K562 (cell line): ENCODE data around the gene CHD2. TPM values are rescaled to one million over a fixed set of nuclear protein-coding genes. Genes with fewer than 3 reads are reported as not detected.

Experiments used
- BRD9 ChIP-seq: fragments of 450-650 bp; IDR thresholded peaks from 2 replicates; pipeline ENCODE4 v1.6.1; 2018; ENCODE audit warnings: low read depth; ENCODE audit not compliant: partially characterized antibody
- HNRNPH1 ChIP-seq: fragments of 200-400 bp; formaldehyde crosslinking; optimal IDR thresholded peaks from 2 replicates; pipeline ENCODE3; 2017; ENCODE audit warnings: low read depth, mild to moderate bottlenecking, low read length, moderate library complexity
- RHOXF2B ChIP-seq: fragments of 250-450 bp; sonication (Bioruptor Pico); conservative IDR thresholded peaks from 2 replicates; pipeline ENCODE4 v1.5.1; 2021
- SIRT6 ChIP-seq: IDR thresholded peaks from one replicate; pipeline ENCODE4 v1.6.1; 2012; ENCODE audit warnings: low read depth, mild to moderate bottlenecking, control low read depth, inconsistent platforms, low read length, moderate library complexity
- SOX6 ChIP-seq: fragments of 450-650 bp; IDR thresholded peaks from 2 replicates; pipeline ENCODE4 v1.6.1; 2014; ENCODE audit warnings: mild to moderate bottlenecking
- SRSF7 ChIP-seq: fragments of 200-400 bp; formaldehyde crosslinking; optimal IDR thresholded peaks from 2 replicates; pipeline ENCODE3; 2017; ENCODE audit warnings: mild to moderate bottlenecking, low read depth, low read length
- ZBTB7A ChIP-seq: IDR thresholded peaks from 2 replicates; pipeline ENCODE4 v1.6.1; 2011; ENCODE audit warnings: low read depth, mild to moderate bottlenecking, low read length, moderate library complexity, borderline replicate concordance; ENCODE audit not compliant: control insufficient read depth
- ZKSCAN1 ChIP-seq: fragments of 150-350 bp; IDR thresholded peaks from 2 replicates; pipeline ENCODE4 v1.6.1; 2016; ENCODE audit warnings: low read depth, low read length
- ZNF133 ChIP-seq: fragments of 250-450 bp; sonication (Bioruptor Pico); IDR thresholded peaks from 2 replicates; pipeline ENCODE4 v1.4.0; 2020; ENCODE audit warnings: mild to moderate bottlenecking
- ZNF316 ChIP-seq: fragments of 450-650 bp; IDR thresholded peaks from 2 replicates; pipeline ENCODE4 v1.6.1; 2016
- polyA plus RNA-seq, 8 experiments: library from polyadenylated mRNA; depleted of rRNA in 4 of 8; stranded (reverse) in 5 of 8; unstranded in 3 of 8; fragments of >200 nt; fragmentation: Nextera tagmentation in 2 of 8; fragmentation: Illumina TruSeq in 1 of 8; extraction: Ambion mirVana in 2 of 8; extraction: Trizol in 1 of 8; gene quantifications; 2 replicates each; pipeline versions ENCODE4 v1.2.1 to v1.2.3, GENCODE V29; 2011 to 2014; ENCODE audit warnings: inconsistent platforms in 1 of 8, missing spikeins in 1 of 8
- total RNA-seq, 7 experiments: library from RNA; depleted of rRNA in 6 of 7; stranded (reverse); fragments of >200 nt in 6 of 7; fragmentation: Illumina TruSeq in 2 of 7; extraction: Trizol in 2 of 7; gene quantifications; 2 replicates each; pipeline versions ENCODE4 v1.2.1 to v1.2.3, GENCODE V29; 2011 to 2021; ENCODE audit warnings: low replicate concordance in 1 of 7
- TF ChIP-seq, protein P1 (sequence below): IDR thresholded peaks from 3 replicates; pipeline ENCODE4 v1.6.1; 2011; ENCODE audit warnings: borderline replicate concordance, mild to moderate bottlenecking, moderate library complexity; ENCODE audit not compliant: insufficient read length; ENCODE audit errors: extremely low read depth
- TF ChIP-seq, protein P2 (sequence below): fragments of 450-650 bp; IDR thresholded peaks from 2 replicates; pipeline ENCODE4 v1.6.1; 2016; ENCODE audit warnings: mild to moderate bottlenecking, moderate library complexity

The CHD2 gene
- total and polyA plus RNA-seq, 9 of the 15 experiments (the other 6 are each of a cell fraction or from before 2014, with no cell fraction given), result 38.9 to 70.8 (median 56.2) TPM

DNA sequence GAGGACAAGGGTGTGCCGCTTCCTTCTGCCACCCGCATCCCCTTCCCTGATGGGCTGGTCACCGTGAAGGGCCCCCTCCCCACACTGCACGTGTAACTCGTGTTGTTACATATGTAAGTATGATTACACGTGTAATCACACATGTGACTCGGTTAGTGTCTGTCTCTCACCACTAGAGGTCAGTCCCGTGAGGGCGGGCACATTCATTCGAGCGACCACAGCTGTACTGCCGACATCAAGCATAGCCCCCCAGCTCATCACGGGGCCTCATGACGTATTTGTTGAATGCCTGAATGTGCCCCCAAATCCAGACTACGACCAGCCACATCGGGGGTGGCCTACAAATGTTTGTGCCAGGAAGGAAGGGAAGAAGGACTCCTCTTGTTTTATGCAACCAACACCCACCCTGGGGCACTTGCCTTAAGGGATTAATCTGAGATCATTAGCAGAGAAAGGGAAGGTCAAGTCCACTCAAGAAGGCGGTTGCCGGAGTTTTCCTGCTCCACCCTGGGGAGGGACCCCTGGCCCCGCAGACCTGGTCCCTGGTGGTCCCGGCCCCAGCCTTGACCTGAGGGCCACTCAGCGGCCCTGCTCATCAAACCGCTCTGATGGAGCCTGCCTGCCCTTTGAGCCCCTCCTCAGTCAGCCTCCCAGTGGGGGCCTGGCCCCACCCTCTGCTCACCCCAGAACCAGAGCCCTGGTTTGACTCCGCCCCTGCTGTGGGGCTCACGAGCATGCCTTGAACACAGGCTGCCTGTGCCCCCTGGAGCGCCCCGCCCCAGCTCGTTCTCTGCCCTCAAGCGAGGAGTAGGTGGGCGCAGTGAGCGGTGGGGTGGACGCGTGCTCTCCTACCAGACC is 136.1 kb downstream of the CHD2 start (continued):
- TF ChIP-seq BRD9 (no peak), ZNF316 (no peak), SRSF7 (no peak), ZNF133 (CRISPR knock-in tag) (no peak), SOX6 (no peak), ZKSCAN1 (no peak), SIRT6 (no peak), HNRNPH1 (no peak), RHOXF2B (CRISPR knock-in tag) (no peak), ZBTB7A (peak; percentile 50; the same call in 1 of the 2 replicates)
- TF ChIP-seq, protein P1, sequence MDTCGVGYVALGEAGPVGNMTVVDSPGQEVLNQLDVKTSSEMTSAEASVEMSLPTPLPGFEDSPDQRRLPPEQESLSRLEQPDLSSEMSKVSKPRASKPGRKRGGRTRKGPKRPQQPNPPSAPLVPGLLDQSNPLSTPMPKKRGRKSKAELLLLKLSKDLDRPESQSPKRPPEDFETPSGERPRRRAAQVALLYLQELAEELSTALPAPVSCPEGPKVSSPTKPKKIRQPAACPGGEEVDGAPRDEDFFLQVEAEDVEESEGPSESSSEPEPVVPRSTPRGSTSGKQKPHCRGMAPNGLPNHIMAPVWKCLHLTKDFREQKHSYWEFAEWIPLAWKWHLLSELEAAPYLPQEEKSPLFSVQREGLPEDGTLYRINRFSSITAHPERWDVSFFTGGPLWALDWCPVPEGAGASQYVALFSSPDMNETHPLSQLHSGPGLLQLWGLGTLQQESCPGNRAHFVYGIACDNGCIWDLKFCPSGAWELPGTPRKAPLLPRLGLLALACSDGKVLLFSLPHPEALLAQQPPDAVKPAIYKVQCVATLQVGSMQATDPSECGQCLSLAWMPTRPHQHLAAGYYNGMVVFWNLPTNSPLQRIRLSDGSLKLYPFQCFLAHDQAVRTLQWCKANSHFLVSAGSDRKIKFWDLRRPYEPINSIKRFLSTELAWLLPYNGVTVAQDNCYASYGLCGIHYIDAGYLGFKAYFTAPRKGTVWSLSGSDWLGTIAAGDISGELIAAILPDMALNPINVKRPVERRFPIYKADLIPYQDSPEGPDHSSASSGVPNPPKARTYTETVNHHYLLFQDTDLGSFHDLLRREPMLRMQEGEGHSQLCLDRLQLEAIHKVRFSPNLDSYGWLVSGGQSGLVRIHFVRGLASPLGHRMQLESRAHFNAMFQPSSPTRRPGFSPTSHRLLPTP, result no peak
- TF ChIP-seq, protein P2, sequence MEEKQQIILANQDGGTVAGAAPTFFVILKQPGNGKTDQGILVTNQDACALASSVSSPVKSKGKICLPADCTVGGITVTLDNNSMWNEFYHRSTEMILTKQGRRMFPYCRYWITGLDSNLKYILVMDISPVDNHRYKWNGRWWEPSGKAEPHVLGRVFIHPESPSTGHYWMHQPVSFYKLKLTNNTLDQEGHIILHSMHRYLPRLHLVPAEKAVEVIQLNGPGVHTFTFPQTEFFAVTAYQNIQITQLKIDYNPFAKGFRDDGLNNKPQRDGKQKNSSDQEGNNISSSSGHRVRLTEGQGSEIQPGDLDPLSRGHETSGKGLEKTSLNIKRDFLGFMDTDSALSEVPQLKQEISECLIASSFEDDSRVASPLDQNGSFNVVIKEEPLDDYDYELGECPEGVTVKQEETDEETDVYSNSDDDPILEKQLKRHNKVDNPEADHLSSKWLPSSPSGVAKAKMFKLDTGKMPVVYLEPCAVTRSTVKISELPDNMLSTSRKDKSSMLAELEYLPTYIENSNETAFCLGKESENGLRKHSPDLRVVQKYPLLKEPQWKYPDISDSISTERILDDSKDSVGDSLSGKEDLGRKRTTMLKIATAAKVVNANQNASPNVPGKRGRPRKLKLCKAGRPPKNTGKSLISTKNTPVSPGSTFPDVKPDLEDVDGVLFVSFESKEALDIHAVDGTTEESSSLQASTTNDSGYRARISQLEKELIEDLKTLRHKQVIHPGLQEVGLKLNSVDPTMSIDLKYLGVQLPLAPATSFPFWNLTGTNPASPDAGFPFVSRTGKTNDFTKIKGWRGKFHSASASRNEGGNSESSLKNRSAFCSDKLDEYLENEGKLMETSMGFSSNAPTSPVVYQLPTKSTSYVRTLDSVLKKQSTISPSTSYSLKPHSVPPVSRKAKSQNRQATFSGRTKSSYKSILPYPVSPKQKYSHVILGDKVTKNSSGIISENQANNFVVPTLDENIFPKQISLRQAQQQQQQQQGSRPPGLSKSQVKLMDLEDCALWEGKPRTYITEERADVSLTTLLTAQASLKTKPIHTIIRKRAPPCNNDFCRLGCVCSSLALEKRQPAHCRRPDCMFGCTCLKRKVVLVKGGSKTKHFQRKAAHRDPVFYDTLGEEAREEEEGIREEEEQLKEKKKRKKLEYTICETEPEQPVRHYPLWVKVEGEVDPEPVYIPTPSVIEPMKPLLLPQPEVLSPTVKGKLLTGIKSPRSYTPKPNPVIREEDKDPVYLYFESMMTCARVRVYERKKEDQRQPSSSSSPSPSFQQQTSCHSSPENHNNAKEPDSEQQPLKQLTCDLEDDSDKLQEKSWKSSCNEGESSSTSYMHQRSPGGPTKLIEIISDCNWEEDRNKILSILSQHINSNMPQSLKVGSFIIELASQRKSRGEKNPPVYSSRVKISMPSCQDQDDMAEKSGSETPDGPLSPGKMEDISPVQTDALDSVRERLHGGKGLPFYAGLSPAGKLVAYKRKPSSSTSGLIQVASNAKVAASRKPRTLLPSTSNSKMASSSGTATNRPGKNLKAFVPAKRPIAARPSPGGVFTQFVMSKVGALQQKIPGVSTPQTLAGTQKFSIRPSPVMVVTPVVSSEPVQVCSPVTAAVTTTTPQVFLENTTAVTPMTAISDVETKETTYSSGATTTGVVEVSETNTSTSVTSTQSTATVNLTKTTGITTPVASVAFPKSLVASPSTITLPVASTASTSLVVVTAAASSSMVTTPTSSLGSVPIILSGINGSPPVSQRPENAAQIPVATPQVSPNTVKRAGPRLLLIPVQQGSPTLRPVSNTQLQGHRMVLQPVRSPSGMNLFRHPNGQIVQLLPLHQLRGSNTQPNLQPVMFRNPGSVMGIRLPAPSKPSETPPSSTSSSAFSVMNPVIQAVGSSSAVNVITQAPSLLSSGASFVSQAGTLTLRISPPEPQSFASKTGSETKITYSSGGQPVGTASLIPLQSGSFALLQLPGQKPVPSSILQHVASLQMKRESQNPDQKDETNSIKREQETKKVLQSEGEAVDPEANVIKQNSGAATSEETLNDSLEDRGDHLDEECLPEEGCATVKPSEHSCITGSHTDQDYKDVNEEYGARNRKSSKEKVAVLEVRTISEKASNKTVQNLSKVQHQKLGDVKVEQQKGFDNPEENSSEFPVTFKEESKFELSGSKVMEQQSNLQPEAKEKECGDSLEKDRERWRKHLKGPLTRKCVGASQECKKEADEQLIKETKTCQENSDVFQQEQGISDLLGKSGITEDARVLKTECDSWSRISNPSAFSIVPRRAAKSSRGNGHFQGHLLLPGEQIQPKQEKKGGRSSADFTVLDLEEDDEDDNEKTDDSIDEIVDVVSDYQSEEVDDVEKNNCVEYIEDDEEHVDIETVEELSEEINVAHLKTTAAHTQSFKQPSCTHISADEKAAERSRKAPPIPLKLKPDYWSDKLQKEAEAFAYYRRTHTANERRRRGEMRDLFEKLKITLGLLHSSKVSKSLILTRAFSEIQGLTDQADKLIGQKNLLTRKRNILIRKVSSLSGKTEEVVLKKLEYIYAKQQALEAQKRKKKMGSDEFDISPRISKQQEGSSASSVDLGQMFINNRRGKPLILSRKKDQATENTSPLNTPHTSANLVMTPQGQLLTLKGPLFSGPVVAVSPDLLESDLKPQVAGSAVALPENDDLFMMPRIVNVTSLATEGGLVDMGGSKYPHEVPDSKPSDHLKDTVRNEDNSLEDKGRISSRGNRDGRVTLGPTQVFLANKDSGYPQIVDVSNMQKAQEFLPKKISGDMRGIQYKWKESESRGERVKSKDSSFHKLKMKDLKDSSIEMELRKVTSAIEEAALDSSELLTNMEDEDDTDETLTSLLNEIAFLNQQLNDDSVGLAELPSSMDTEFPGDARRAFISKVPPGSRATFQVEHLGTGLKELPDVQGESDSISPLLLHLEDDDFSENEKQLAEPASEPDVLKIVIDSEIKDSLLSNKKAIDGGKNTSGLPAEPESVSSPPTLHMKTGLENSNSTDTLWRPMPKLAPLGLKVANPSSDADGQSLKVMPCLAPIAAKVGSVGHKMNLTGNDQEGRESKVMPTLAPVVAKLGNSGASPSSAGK, result peak; percentile 73
